Measurements from ENCODE around the gene TBL2. TPM values are rescaled to one million over a fixed set of nuclear protein-coding genes. Genes with fewer than 3 reads are reported as not detected.
"Not testable (repeated sequence)": the region's sequence is repeated elsewhere in the genome, so short reads cannot be mapped to it uniquely, and the experiment has no call there.

The TBL2 gene
- 10 to 100 TPM; 39.3 to 42.5 (median 40.6) TPM for polyA plus RNA-seq (ENCODE audit: insufficient read length in 4 of 4)

- peak; percentile 92 to 98 (median 94) for DNase-seq (ENCODE audit: low read depth in 4 of 4, low spot score in 2 of 4)
These were observed at the start of gene TBL2 for GRCh38 chr7:73578342-73579128. TBL2 (minus strand) TSS chr7:73578579; CDS start chr7:73578549, 30 bp downstream.

- no peak for DNase-seq (ENCODE audit: low read depth in 4 of 4, low spot score in 2 of 4)
These were observed 48.4 kb upstream of the TBL2 start for GRCh38 chr7:73626814-73627213.

- no peak for DNase-seq (ENCODE audit: low read depth in 4 of 4, low spot score in 2 of 4)
These were observed 46.9 kb upstream of the TBL2 start for GRCh38 chr7:73625276-73625675.

- no peak for DNase-seq (ENCODE audit: low read depth in 4 of 4, low spot score in 2 of 4)
These were observed 46.3 kb upstream of the TBL2 start for GRCh38 chr7:73624669-73625001.

GRCh38 chr7:73623798-73624668, 45.7 kb upstream of the TBL2 start, which contains the start of gene MLXIPL:
MLXIPL (minus strand) TSS chr7:73624522; CDS start chr7:73624492, 30 bp downstream.
- peak in 3 of 4 donors; percentile 46 to 65 (median 62) for DNase-seq (ENCODE audit: low read depth in 4 of 4, low spot score in 2 of 4)

GRCh38 chr7:73622909-73623797, 44.8 kb upstream of the TBL2 start:
- no peak for DNase-seq (ENCODE audit: low read depth in 4 of 4, low spot score in 2 of 4)

- DNase-seq (ENCODE audit: low read depth in 4 of 4, low spot score in 2 of 4) = no peak
These were observed 44.1 kb upstream of the TBL2 start for GRCh38 chr7:73622527-73622908.

- DNase-seq (ENCODE audit: low read depth in 4 of 4, low spot score in 2 of 4) = no peak
These were observed 43.0 kb upstream of the TBL2 start for GRCh38 chr7:73621168-73622063.

- DNase-seq (ENCODE audit: low read depth in 4 of 4, low spot score in 2 of 4) = not testable (repeated sequence)
These were observed 41.0 kb upstream of the TBL2 start for GRCh38 chr7:73619394-73619793.

- DNase-seq (ENCODE audit: low read depth in 4 of 4, low spot score in 2 of 4) = no peak
These were observed 40.2 kb upstream of the TBL2 start for GRCh38 chr7:73618538-73618937.

GRCh38 chr7:73617520-73617919, 39.1 kb upstream of the TBL2 start:
- DNase-seq (ENCODE audit: low read depth in 4 of 4, low spot score in 2 of 4) = not testable (repeated sequence)

GRCh38 chr7:73615886-73616285, 37.5 kb upstream of the TBL2 start:
- no peak for DNase-seq (ENCODE audit: low read depth in 4 of 4, low spot score in 2 of 4)

GRCh38 chr7:73614937-73615336, 36.6 kb upstream of the TBL2 start:
- not testable (repeated sequence) for DNase-seq (ENCODE audit: low read depth in 4 of 4, low spot score in 2 of 4)

GRCh38 chr7:73613954-73614735, 35.8 kb upstream of the TBL2 start:
- DNase-seq (ENCODE audit: low read depth in 4 of 4, low spot score in 2 of 4) = no peak

- DNase-seq (ENCODE audit: low read depth in 4 of 4, low spot score in 2 of 4) = no peak
These were observed 34.4 kb upstream of the TBL2 start for GRCh38 chr7:73612598-73613269.

- DNase-seq (ENCODE audit: low read depth in 4 of 4, low spot score in 2 of 4) = no peak
These were observed 32.7 kb upstream of the TBL2 start for GRCh38 chr7:73611017-73611555.

GRCh38 chr7:73610105-73610504, 31.7 kb upstream of the TBL2 start:
- DNase-seq (ENCODE audit: low read depth in 4 of 4, low spot score in 2 of 4) = no peak

- not testable (repeated sequence) for DNase-seq (ENCODE audit: low read depth in 4 of 4, low spot score in 2 of 4)
These were observed 29.3 kb upstream of the TBL2 start for GRCh38 chr7:73607692-73607983.

Measured in left renal cortex interstitium (tissue), 4 donors.